HepG2 (cell line): ENCODE measurements around the gene RRAS. TPM values are rescaled to one million over a fixed set of nuclear protein-coding genes. Genes with fewer than 3 reads are reported as not detected.

Experiments used
- ATAC-seq: fragments of 200-7000 bp; cut with Tn5 transposase; 3 replicates; pipeline ENCODE4 v1.9.1; 2020; ENCODE audit warnings: mild to moderate bottlenecking, moderate library complexity
- BruUV-seq: library from RNA; stranded (reverse); fragments of 400-500 nt; replicated peaks from 2 replicates; lab custom pipeline; 2021; lab: Mats Ljungman, UMichigan
- CTCF ChIA-PET: fragments of 300-600 bp; formaldehyde crosslinking; extraction: SDS; loops from one replicate; lab custom pipeline; 2021; ENCODE audit warnings: low total read pairs, inconsistent platforms, low intra/inter-chr PET ratio; lab: Yijun Ruan, JAX
- POLR2A ChIA-PET: fragments of 350-600 bp; sonication (Branson Sonifier 250); formaldehyde crosslinking; loops from one replicate; lab custom pipeline; 2020; ENCODE audit warnings: antibody characterized with exemption, inconsistent platforms; lab: Yijun Ruan, JAX
- DNase-seq: peaks from one replicate; pipeline ENCODE4 v3.0.0-alpha.2; 2015; ENCODE audit warnings: low spot score
- FAIRE-seq: peaks from 3 replicates; lab custom pipeline; 2011; peaks lifted over from hg19 to GRCh38; lab: Jason Lieb, UNC
- H2AFZ ChIP-seq: one replicate; pipeline ENCODE4 v1.6.1; 2011; ENCODE audit warnings: low read length, inconsistent platforms
- H3K27ac ChIP-seq: fragments of 300-600 bp; 3 replicates; pipeline ENCODE4 v1.8.0; 2011; ENCODE audit warnings: mixed run types, mild to moderate bottlenecking, mixed read lengths, low read length, inconsistent platforms; ENCODE audit not compliant: insufficient read depth; ENCODE audit errors: extremely low read length
- H3K27me3 ChIP-seq, 2 experiments: fragments of 200-600 bp in 1 of 2; 2 replicates in 1 of 2; 3 replicates in 1 of 2; pipeline versions ENCODE4 v1.6.0 to v1.8.0; 2011; ENCODE audit warnings: low read length in 2 of 2, mild to moderate bottlenecking in 2 of 2, moderate library complexity in 2 of 2, inconsistent platforms in 1 of 2; ENCODE audit not compliant: insufficient read depth in 2 of 2, control insufficient read depth in 1 of 2
- H3K36me3 ChIP-seq, 2 experiments: fragments of 200-600 bp in 1 of 2; replicated peaks in 1 of 2; 2 replicates in 1 of 2; 3 replicates in 1 of 2; pipeline versions ENCODE4 v1.5.1 to v1.8.0; 2011; ENCODE audit warnings: low read length in 2 of 2, inconsistent platforms in 1 of 2; ENCODE audit not compliant: insufficient read depth in 2 of 2, control insufficient read depth in 1 of 2
- H3K4me1 ChIP-seq: 2 replicates; pipeline ENCODE4 v1.5.1; 2012; ENCODE audit warnings: low read length, inconsistent platforms; ENCODE audit not compliant: insufficient read depth
- H3K4me2 ChIP-seq: 2 replicates; pipeline ENCODE4 v1.6.0; 2011; ENCODE audit warnings: low read depth, low read length, inconsistent platforms
- H3K4me3 ChIP-seq, 3 experiments: fragments of 200-600 bp in 1 of 3; sonication (generic), shearing (Covaris generic) in 1 of 3; replicated peaks in 1 of 3; 2 replicates each; pipeline ENCODE4 v1.5.1; 2011 to 2016; ENCODE audit warnings: low read length in 3 of 3, inconsistent platforms in 2 of 3, low read depth in 2 of 3, mild to moderate bottlenecking in 2 of 3, control low read depth in 1 of 3, mixed read lengths in 1 of 3; ENCODE audit not compliant: insufficient read depth in 1 of 3
- H3K79me2 ChIP-seq: one replicate; pipeline ENCODE4 v1.6.1; 2011; ENCODE audit warnings: low read length, inconsistent platforms; ENCODE audit not compliant: insufficient read depth
- H3K9ac ChIP-seq: 2 replicates; pipeline ENCODE4 v1.6.0; 2011; ENCODE audit warnings: mild to moderate bottlenecking, low read depth, low read length, inconsistent platforms; ENCODE audit not compliant: insufficient read depth
- H3K9me3 ChIP-seq: 2 replicates; pipeline ENCODE4 v1.5.1; 2012; ENCODE audit warnings: mild to moderate bottlenecking, low read length
- H4K20me1 ChIP-seq: 2 replicates; pipeline ENCODE4 v1.6.0; 2011; ENCODE audit warnings: inconsistent platforms, mild to moderate bottlenecking, low read length, moderate library complexity; ENCODE audit not compliant: insufficient read depth
- BRCA1 ChIP-seq: sonication (generic); formaldehyde crosslinking; IDR thresholded peaks from 2 replicates; pipeline ENCODE4 v1.4.0; 2020; ENCODE audit warnings: missing genetic modification reagents
- ELK4 ChIP-seq: sonication (generic); formaldehyde crosslinking; IDR thresholded peaks from 2 replicates; pipeline ENCODE4 v1.9.0; 2021; ENCODE audit warnings: missing genetic modification reagents, borderline replicate concordance
- EP300 ChIP-seq, 3 experiments: sonication (generic) in 1 of 3; formaldehyde crosslinking in 1 of 3; IDR thresholded peaks; 2 replicates each; pipeline versions ENCODE4 v1.5.1 to v1.6.1; 2011 to 2020; ENCODE audit warnings: low read depth in 2 of 3, low read length in 2 of 3, borderline replicate concordance in 1 of 3, improper control_type of control experiment in 1 of 3, mild to moderate bottlenecking in 1 of 3, missing genetic modification reagents in 1 of 3, moderate library complexity in 1 of 3
- FLYWCH1 ChIP-seq: sonication (generic); formaldehyde crosslinking; IDR thresholded peaks from 2 replicates; pipeline ENCODE4 v1.8.1; 2023; ENCODE audit warnings: mild to moderate bottlenecking, missing genetic modification reagents
- HNF1A ChIP-seq, 2 experiments: sonication (generic) in 1 of 2; formaldehyde crosslinking in 1 of 2; IDR thresholded peaks; 2 replicates each; pipeline versions ENCODE4 v1.4.0 to v1.6.1; 2016 to 2020; ENCODE audit warnings: borderline replicate concordance in 1 of 2, low read depth in 1 of 2, mild to moderate bottlenecking in 1 of 2, missing genetic modification reagents in 1 of 2
- MTA1 ChIP-seq: sonication (generic); formaldehyde crosslinking; IDR thresholded peaks from 2 replicates; pipeline ENCODE4 v1.4.0; 2020; ENCODE audit warnings: missing genetic modification reagents, mild to moderate bottlenecking, borderline replicate concordance
- MXI1 ChIP-seq: IDR thresholded peaks from 3 replicates; pipeline ENCODE4 v1.6.1; 2012; ENCODE audit warnings: low read depth, low read length, inconsistent platforms, borderline replicate concordance
- MYC ChIP-seq: sonication (generic); formaldehyde crosslinking; IDR thresholded peaks from 2 replicates; pipeline ENCODE4 v1.9.0; 2021; ENCODE audit warnings: missing genetic modification reagents, borderline replicate concordance
- PATZ1 ChIP-seq: sonication (generic); formaldehyde crosslinking; IDR thresholded peaks from 2 replicates; pipeline ENCODE4 v1.4.0; 2020; ENCODE audit warnings: missing genetic modification reagents
- TERF1 ChIP-seq: sonication (generic); formaldehyde crosslinking; IDR thresholded peaks from 2 replicates; pipeline ENCODE4 v1.8.0; 2022; ENCODE audit warnings: mild to moderate bottlenecking, missing genetic modification reagents, moderate library complexity
- ZNF33B ChIP-seq: sonication (generic); formaldehyde crosslinking; IDR thresholded peaks from 2 replicates; pipeline ENCODE4 v1.5.1; 2020; ENCODE audit warnings: mild to moderate bottlenecking, missing genetic modification reagents
- WGBS: methylation state at CpG from one replicate; pipeline ENCODE4 v1.1.6; 2017; ENCODE audit warnings: low lambda C conversion rate; 5-methylcytosine and 5-hydroxymethylcytosine counted together
- in situ Hi-C: cut with HindIII; loops from 2 replicates; pipeline ENCODE4 v1.10.0; 2017; ENCODE audit warnings: low pct_unique_long_range_greater_than_20kb; ENCODE audit not compliant: extremely low pct_ligation_motif_present
- intact Hi-C: fragments of 100-400 bp; cut with micrococcal nuclease; formaldehyde crosslinking; loops from one replicate; pipeline ENCODE4 v1.10.0; 2022; ENCODE audit not compliant: unreplicated experiment
- polyA plus RNA-seq, 8 experiments: library from polyadenylated mRNA; depleted of rRNA in 3 of 8; stranded (reverse) in 7 of 8; unstranded in 1 of 8; fragments of >200 nt; fragmentation: Illumina TruSeq in 4 of 8; extraction: Trizol in 4 of 8; gene quantifications; 2 replicates each; pipeline versions ENCODE4 v1.2.1 to v1.2.3, GENCODE V29; 2011 to 2016; ENCODE audit warnings: low read depth in 4 of 8, missing spikeins in 1 of 8, mixed read lengths in 1 of 8; ENCODE audit not compliant: insufficient read depth in 1 of 8
- total RNA-seq, 5 experiments: library from RNA; depleted of rRNA; stranded (reverse); fragments of >200 nt; fragmentation: Illumina TruSeq; extraction: Trizol; gene quantifications; 2 replicates each; pipeline ENCODE4 v1.2.3, GENCODE V29; 2016; ENCODE audit warnings: low read depth in 1 of 5

The RRAS gene
- total and polyA plus RNA-seq, 2 of the 13 experiments (the other 11 are each of a cell fraction or from before 2014, with no cell fraction given) = 1.5 to 12.0 TPM

- Histone ChIP-seq H3K36me3 (peaks cover 9 to 27% of the 10 kb centered on the region in 2 experiments), H3K9me3 (no peaks in the 10 kb centered on the region), H2AFZ (no peak within 1 kb of the TSS), H3K4me1 (peaks cover 27% of the 10 kb centered on the region), H3K27me3 (no peaks in the 10 kb centered on the region; a peak in 1 of 5 replicates), H3K27ac (peak within 1 kb of the TSS; percentile 74), H3K4me3 (peak within 1 kb of the TSS; percentile 63 to 96 (median 93)), H3K79me2 (peaks cover 30% of the 10 kb centered on the region), H4K20me1 (peaks cover 5% of the 10 kb centered on the region; the same call in 1 of the 2 replicates), H3K9ac (peak within 1 kb of the TSS; percentile 90), H3K4me2 (peak within 1 kb of the TSS; percentile 98)
- POLR2A ChIA-PET = interaction anchor here (1.5 to 5.7 kb wide), 4 partner anchors 11 to 153 kb away, joined by 3 to 92 read pairs (median 30); partner anchors contain the start of genes FCGRT, PRMT1, RRAS and SCAF1
- WGBS = under 1% methylated on average over 46 of the region's 50 CpGs
- FAIRE-seq (peak; percentile 92), ATAC-seq (peak; percentile 81), DNase-seq (peak; percentile 92)
- CTCF ChIA-PET = no interaction called here
- BruUV-seq = TSS peak; percentile 51
- in situ Hi-C loops (no loop called here), intact Hi-C loops (loop anchor here (2.0 kb wide), 1 partner anchor 25 kb away; the partner anchor contains the start of gene RRAS)
- TF ChIP-seq MTA1 (CRISPR knock-in tag) (0 out of 2 replicates have a peak, but pooled peaks have one; percentile 26), TERF1 (no peak), EP300 (IDR thresholded peaks at IDR 0.05; ENCODE audit: low read depth in 2 of 2, low read length in 2 of 2) (no peak), EP300 (CRISPR knock-in tag; IDR thresholded peaks at IDR 0.05; ENCODE audit: borderline replicate concordance) (no peak), FLYWCH1 (CRISPR knock-in tag) (no peak), MXI1 (peak; percentile 71; the same call in 1 of the 3 replicates), ZNF33B (CRISPR knock-in tag) (no peak), PATZ1 (CRISPR knock-in tag) (no peak), BRCA1 (CRISPR knock-in tag) (peak; percentile 45; the same call in 1 of the 2 replicates), HNF1A (IDR thresholded peaks at IDR 0.05; ENCODE audit: low read depth) (no peak), HNF1A (CRISPR knock-in tag; IDR thresholded peaks at IDR 0.05; ENCODE audit: borderline replicate concordance) (peak; percentile 39; the same call in 1 of the 2 replicates), ELK4 (CRISPR knock-in tag) (peak; percentile 99; the same call in 1 of the 2 replicates), MYC (CRISPR knock-in tag) (peak; percentile 66; the same call in 1 of the 2 replicates)
Measured at GRCh38 chr19:49665351-49666119, 25.6 kb upstream of the RRAS start, which contains the start of the genes BCL2L12 and IRF3. TSS of gene BCL2L12 (plus strand) at chr19:49665933. CDS start at chr19:49666693, 760 bp downstream. TSS of gene IRF3 (minus strand) at chr19:49665857. CDS start at chr19:49664838, 1,019 bp downstream.
